ENCODE results near the gene BORCS5. TPM values are rescaled to one million over a fixed set of nuclear protein-coding genes. Genes with fewer than 3 reads are reported as not detected.

BORCS5 gene
- polyA plus RNA-seq, 4 donors = 2.2 to 7.5 (median 5.5) TPM

- no peak overlapping the region for H3K4me3 ChIP-seq (ENCODE audit: low read depth in 1 of 3, low read length in 3 of 3)
- DNase-seq = peak in 1 of 2 donors; percentile 48
- 75 to 83% (median 81%) methylated on average over 6 of the region's 6 CpGs for WGBS, 3 donors
- H3K27ac ChIP-seq (ENCODE audit: low read depth in 1 of 3, low read length in 2 of 3) = peak overlapping the region in 2 of 3 donors; percentile 39 to 77
- no peaks in the 10 kb centered on the region for H3K9me3 ChIP-seq (ENCODE audit: control insufficient read depth in 2 of 2, insufficient read depth in 1 of 2, low read depth in 1 of 2, low read length in 1 of 2)
- FAIRE-seq = no peak
- H3K36me3 ChIP-seq (ENCODE audit: control insufficient read depth in 3 of 3, insufficient read depth in 2 of 3, low read depth in 1 of 3, low read length in 3 of 3) = peaks cover 0 to 37% (median 10%) of the 10 kb centered on the region in 3 donors
- no peaks in the 10 kb centered on the region for H3K27me3 ChIP-seq (ENCODE audit: control insufficient read depth in 3 of 3, insufficient read depth in 3 of 3, low read length in 3 of 3)
- peaks cover 4 to 34% (median 6%) of the 10 kb centered on the region in 3 donors for H3K4me1 ChIP-seq (ENCODE audit: control insufficient read depth in 3 of 3, insufficient read depth in 2 of 3, low read depth in 1 of 3, low read length in 2 of 3)
These were observed 129.9 kb downstream of the BORCS5 start for GRCh38 chr12:12486661-12487240.

GRCh38 chr12:12487490-12487889, 130.6 kb downstream of the BORCS5 start:
- Histone ChIP-seq H3K4me3 (ENCODE audit: low read depth in 1 of 3, low read length in 3 of 3) (no peak overlapping the region), H3K9me3 (ENCODE audit: control insufficient read depth in 2 of 2, insufficient read depth in 1 of 2, low read depth in 1 of 2, low read length in 1 of 2) (no peaks in the 10 kb centered on the region), H3K4me1 (ENCODE audit: control insufficient read depth in 3 of 3, insufficient read depth in 2 of 3, low read depth in 1 of 3, low read length in 2 of 3) (peaks cover 4 to 39% (median 6%) of the 10 kb centered on the region in 3 donors), H3K27me3 (ENCODE audit: control insufficient read depth in 3 of 3, insufficient read depth in 3 of 3, low read length in 3 of 3) (no peaks in the 10 kb centered on the region), H3K36me3 (ENCODE audit: control insufficient read depth in 3 of 3, insufficient read depth in 2 of 3, low read depth in 1 of 3, low read length in 3 of 3) (peaks cover 0 to 35% (median 10%) of the 10 kb centered on the region in 3 donors), H3K27ac (ENCODE audit: low read depth in 1 of 3, low read length in 2 of 3) (peak overlapping the region in 2 of 3 donors; percentile 48 to 77)
- 95 to 98% (median 97%) methylated on average over 6 of the region's 6 CpGs for WGBS, 3 donors
- FAIRE-seq (no peak), DNase-seq (no peak)

GRCh38 chr12:12488296-12488695, 131.4 kb downstream of the BORCS5 start:
- Histone ChIP-seq H3K27ac (ENCODE audit: low read depth in 1 of 3, low read length in 2 of 3) (peak overlapping the region in 2 of 3 donors; percentile 2 to 77), H3K4me3 (ENCODE audit: low read depth in 1 of 3, low read length in 3 of 3) (no peak overlapping the region), H3K36me3 (ENCODE audit: control insufficient read depth in 3 of 3, insufficient read depth in 2 of 3, low read depth in 1 of 3, low read length in 3 of 3) (peaks cover 0 to 31% (median 10%) of the 10 kb centered on the region in 3 donors), H3K27me3 (ENCODE audit: control insufficient read depth in 3 of 3, insufficient read depth in 3 of 3, low read length in 3 of 3) (no peaks in the 10 kb centered on the region), H3K4me1 (ENCODE audit: control insufficient read depth in 3 of 3, insufficient read depth in 2 of 3, low read depth in 1 of 3, low read length in 2 of 3) (peaks cover 4 to 36% (median 6%) of the 10 kb centered on the region in 3 donors), H3K9me3 (ENCODE audit: control insufficient read depth in 2 of 2, insufficient read depth in 1 of 2, low read depth in 1 of 2, low read length in 1 of 2) (no peaks in the 10 kb centered on the region)
- no peak for DNase-seq
- FAIRE-seq = no peak
- WGBS, 3 donors = 90 to 95% (median 93%) methylated on average over 4 of the region's 4 CpGs

- peak; percentile 67 to 84 for DNase-seq
- Histone ChIP-seq H3K27ac (ENCODE audit: low read depth in 1 of 3, low read length in 2 of 3) (peak overlapping the region in 2 of 3 donors; percentile 2 to 77), H3K4me1 (ENCODE audit: control insufficient read depth in 3 of 3, insufficient read depth in 2 of 3, low read depth in 1 of 3, low read length in 2 of 3) (peaks cover 3 to 35% (median 4%) of the 10 kb centered on the region in 3 donors), H3K36me3 (ENCODE audit: control insufficient read depth in 3 of 3, insufficient read depth in 2 of 3, low read depth in 1 of 3, low read length in 3 of 3) (peaks cover 0 to 29% (median 8%) of the 10 kb centered on the region in 3 donors), H3K27me3 (ENCODE audit: control insufficient read depth in 3 of 3, insufficient read depth in 3 of 3, low read length in 3 of 3) (no peaks in the 10 kb centered on the region), H3K4me3 (ENCODE audit: low read depth in 1 of 3, low read length in 3 of 3) (no peak overlapping the region), H3K9me3 (ENCODE audit: control insufficient read depth in 2 of 2, insufficient read depth in 1 of 2, low read depth in 1 of 2, low read length in 1 of 2) (no peaks in the 10 kb centered on the region)
- WGBS, 3 donors = 81 to 89% (median 83%) methylated on average over 8 of the region's 8 CpGs
- FAIRE-seq = no peak
These were observed 132.1 kb downstream of the BORCS5 start for GRCh38 chr12:12488823-12489550.

- Histone ChIP-seq H3K9me3 (ENCODE audit: control insufficient read depth in 2 of 2, insufficient read depth in 1 of 2, low read depth in 1 of 2, low read length in 1 of 2) (no peaks in the 10 kb centered on the region), H3K4me3 (ENCODE audit: low read depth in 1 of 3, low read length in 3 of 3) (no peak overlapping the region), H3K27ac (ENCODE audit: low read depth in 1 of 3, low read length in 2 of 3) (peak overlapping the region in 2 of 3 donors; percentile 70 to 71), H3K27me3 (ENCODE audit: control insufficient read depth in 3 of 3, insufficient read depth in 3 of 3, low read length in 3 of 3) (no peaks in the 10 kb centered on the region), H3K36me3 (ENCODE audit: control insufficient read depth in 3 of 3, insufficient read depth in 2 of 3, low read depth in 1 of 3, low read length in 3 of 3) (peaks cover 3 to 18% (median 3%) of the 10 kb centered on the region in 3 donors), H3K4me1 (ENCODE audit: control insufficient read depth in 3 of 3, insufficient read depth in 2 of 3, low read depth in 1 of 3, low read length in 2 of 3) (peaks cover 3 to 31% (median 4%) of the 10 kb centered on the region in 3 donors)
- FAIRE-seq (no peak), DNase-seq (peak; percentile 54 to 68)
These were observed 134.7 kb downstream of the BORCS5 start for GRCh38 chr12:12491606-12492005.

- DNase-seq (no peak), FAIRE-seq (no peak)
- Histone ChIP-seq H3K27me3 (ENCODE audit: control insufficient read depth in 3 of 3, insufficient read depth in 3 of 3, low read length in 3 of 3) (no peaks in the 10 kb centered on the region), H3K9me3 (ENCODE audit: control insufficient read depth in 2 of 2, insufficient read depth in 1 of 2, low read depth in 1 of 2, low read length in 1 of 2) (no peaks in the 10 kb centered on the region), H3K36me3 (ENCODE audit: control insufficient read depth in 3 of 3, insufficient read depth in 2 of 3, low read depth in 1 of 3, low read length in 3 of 3) (peaks cover 3 to 16% (median 3%) of the 10 kb centered on the region in 3 donors), H3K4me1 (ENCODE audit: control insufficient read depth in 3 of 3, insufficient read depth in 2 of 3, low read depth in 1 of 3, low read length in 2 of 3) (peaks cover 3 to 30% (median 4%) of the 10 kb centered on the region in 3 donors), H3K4me3 (ENCODE audit: low read depth in 1 of 3, low read length in 3 of 3) (no peak overlapping the region), H3K27ac (ENCODE audit: low read depth in 1 of 3, low read length in 2 of 3) (peak overlapping the region in 2 of 3 donors; percentile 70 to 71)
- WGBS, 3 donors = 86 to 95% (median 90%) methylated on average over 5 of the region's 5 CpGs
These were observed 135.7 kb downstream of the BORCS5 start for GRCh38 chr12:12492547-12492946.

GRCh38 chr12:12495536-12495935, 138.7 kb downstream of the BORCS5 start:
- Histone ChIP-seq H3K9me3 (ENCODE audit: control insufficient read depth in 2 of 2, insufficient read depth in 1 of 2, low read depth in 1 of 2, low read length in 1 of 2) (no peaks in the 10 kb centered on the region), H3K4me1 (ENCODE audit: control insufficient read depth in 3 of 3, insufficient read depth in 2 of 3, low read depth in 1 of 3, low read length in 2 of 3) (peaks cover 0 to 17% (median 3%) of the 10 kb centered on the region in 3 donors), H3K27me3 (ENCODE audit: control insufficient read depth in 3 of 3, insufficient read depth in 3 of 3, low read length in 3 of 3) (no peaks in the 10 kb centered on the region), H3K4me3 (ENCODE audit: low read depth in 1 of 3, low read length in 3 of 3) (no peak overlapping the region), H3K36me3 (ENCODE audit: control insufficient read depth in 3 of 3, insufficient read depth in 2 of 3, low read depth in 1 of 3, low read length in 3 of 3) (peaks cover 3 to 18% (median 6%) of the 10 kb centered on the region in 3 donors), H3K27ac (ENCODE audit: low read depth in 1 of 3, low read length in 2 of 3) (no peak overlapping the region)
- DNase-seq (no peak), FAIRE-seq (no peak)
- 81 to 97% (median 90%) methylated on average over 1 of the region's 1 CpG for WGBS, 3 donors

- FAIRE-seq (no peak), DNase-seq (no peak)
- Histone ChIP-seq H3K9me3 (ENCODE audit: control insufficient read depth in 2 of 2, insufficient read depth in 1 of 2, low read depth in 1 of 2, low read length in 1 of 2) (no peaks in the 10 kb centered on the region), H3K4me3 (ENCODE audit: low read depth in 1 of 3, low read length in 3 of 3) (no peak overlapping the region), H3K36me3 (ENCODE audit: control insufficient read depth in 3 of 3, insufficient read depth in 2 of 3, low read depth in 1 of 3, low read length in 3 of 3) (peaks cover 3 to 25% (median 6%) of the 10 kb centered on the region in 3 donors), H3K27me3 (ENCODE audit: control insufficient read depth in 3 of 3, insufficient read depth in 3 of 3, low read length in 3 of 3) (no peaks in the 10 kb centered on the region), H3K27ac (ENCODE audit: low read depth in 1 of 3, low read length in 2 of 3) (no peak overlapping the region), H3K4me1 (ENCODE audit: control insufficient read depth in 3 of 3, insufficient read depth in 2 of 3, low read depth in 1 of 3, low read length in 2 of 3) (peaks cover 0 to 4% (median 0%) of the 10 kb centered on the region in 3 donors)
- 90 to 95% (median 94%) methylated on average over 4 of the region's 4 CpGs for WGBS, 3 donors
These were observed 141.3 kb downstream of the BORCS5 start for GRCh38 chr12:12498210-12498609.

Data from small intestine (tissue), 7 donors.